ENCODE data around the gene FKBP15.
"Not testable (repeated sequence)": the region's sequence is repeated elsewhere in the genome, so short reads cannot be mapped to it uniquely, and the experiment has no call there.

FKBP15 gene

DNA sequence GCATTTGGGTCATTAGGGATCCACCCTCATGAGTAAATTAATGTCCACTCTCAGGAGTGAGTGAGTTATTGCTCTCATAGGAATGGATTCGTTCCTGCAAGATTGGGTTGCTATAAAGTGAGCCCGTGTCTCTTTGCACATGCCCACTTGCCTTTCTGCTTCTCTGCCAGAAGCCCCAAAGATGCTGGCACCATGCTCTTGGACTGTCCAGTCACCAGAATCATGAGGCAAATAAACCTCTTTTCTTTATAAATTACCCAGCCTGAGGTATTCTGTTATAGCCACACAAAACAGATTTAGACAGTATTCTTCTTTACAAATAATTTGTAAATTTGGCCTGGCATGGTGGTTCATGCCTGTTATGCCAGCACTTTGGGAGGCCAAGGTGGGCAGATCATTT lies 29.7 kb upstream of the FKBP15 start:
- Histone ChIP-seq H3K4me1 (ENCODE audit: control insufficient read depth, insufficient read depth, low read length) (no peaks in the 10 kb centered on the region), H3K36me3 (ENCODE audit: control insufficient read depth in 2 of 2, insufficient read depth in 2 of 2, low read length in 2 of 2) (peaks cover 0 to 2% of the 10 kb centered on the region in 2 donors), H3K9ac (ENCODE audit: low read length in 2 of 2) (no peak overlapping the region), H3K27me3 (ENCODE audit: control insufficient read depth in 1 of 2, insufficient read depth in 2 of 2, low read length in 2 of 2) (no peaks in the 10 kb centered on the region), H3K4me3 (ENCODE audit: low read length in 2 of 2) (no peak overlapping the region), H3K27ac (ENCODE audit: low read length) (no peak overlapping the region), H3K9me3 (ENCODE audit: control insufficient read depth in 2 of 2, low read length in 2 of 2) (no peaks in the 10 kb centered on the region)

DNA sequence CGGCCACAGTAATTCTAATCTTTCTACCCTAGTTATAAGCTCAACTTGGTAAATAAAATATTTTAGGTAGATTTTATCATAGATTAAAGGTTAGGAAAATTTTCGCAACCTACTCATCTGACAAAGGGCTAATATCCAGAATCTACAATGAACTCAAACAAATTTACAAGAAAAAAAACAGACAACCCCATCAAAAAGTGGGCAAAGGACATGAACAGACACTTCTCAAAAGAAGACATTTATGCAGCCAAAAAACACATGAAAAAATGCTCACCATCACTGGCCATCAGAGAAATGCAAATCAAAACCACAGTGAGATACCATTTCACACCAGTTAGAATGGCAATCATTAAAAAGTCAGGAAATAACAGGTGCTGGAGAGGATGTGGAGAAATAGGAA lies 28.6 kb upstream of the FKBP15 start:
- not testable (repeated sequence) for H3K27ac ChIP-seq (ENCODE audit: low read length); H3K4me3 ChIP-seq (ENCODE audit: low read length in 2 of 2); H3K9me3 ChIP-seq (ENCODE audit: control insufficient read depth in 2 of 2, low read length in 2 of 2); H3K36me3 ChIP-seq (ENCODE audit: control insufficient read depth in 2 of 2, insufficient read depth in 2 of 2, low read length in 2 of 2); H3K27me3 ChIP-seq (ENCODE audit: control insufficient read depth in 1 of 2, insufficient read depth in 2 of 2, low read length in 2 of 2); H3K9ac ChIP-seq (ENCODE audit: low read length in 2 of 2); H3K4me1 ChIP-seq (ENCODE audit: control insufficient read depth, insufficient read depth, low read length)

DNA sequence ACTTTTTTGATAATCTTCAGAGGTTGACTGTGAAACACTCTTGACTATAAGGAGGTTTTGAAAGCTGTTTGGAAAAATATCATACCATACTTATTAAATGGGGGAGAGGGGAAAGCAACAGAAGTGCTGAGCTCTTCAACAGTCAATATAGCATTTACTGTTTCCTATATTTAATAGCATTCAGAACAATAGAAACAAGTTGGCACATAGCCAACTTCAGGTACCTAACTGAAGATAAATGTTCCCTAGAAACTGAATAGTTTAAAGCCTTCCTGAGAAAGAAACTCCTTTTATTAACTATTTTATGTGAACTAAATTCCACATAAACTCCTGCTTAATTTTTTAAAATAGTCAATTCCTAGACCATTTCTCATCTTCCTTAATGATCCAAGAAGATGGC lies 26.6 kb upstream of the FKBP15 start:
- Histone ChIP-seq H3K9ac (ENCODE audit: low read length in 2 of 2) (no peak overlapping the region), H3K4me1 (ENCODE audit: control insufficient read depth, insufficient read depth, low read length) (no peaks in the 10 kb centered on the region), H3K27ac (ENCODE audit: low read length) (no peak overlapping the region), H3K4me3 (ENCODE audit: low read length in 2 of 2) (no peak overlapping the region), H3K36me3 (ENCODE audit: control insufficient read depth in 2 of 2, insufficient read depth in 2 of 2, low read length in 2 of 2) (no peaks in the 10 kb centered on the region), H3K9me3 (ENCODE audit: control insufficient read depth in 2 of 2, low read length in 2 of 2) (no peaks in the 10 kb centered on the region), H3K27me3 (ENCODE audit: control insufficient read depth in 1 of 2, insufficient read depth in 2 of 2, low read length in 2 of 2) (no peaks in the 10 kb centered on the region)

DNA sequence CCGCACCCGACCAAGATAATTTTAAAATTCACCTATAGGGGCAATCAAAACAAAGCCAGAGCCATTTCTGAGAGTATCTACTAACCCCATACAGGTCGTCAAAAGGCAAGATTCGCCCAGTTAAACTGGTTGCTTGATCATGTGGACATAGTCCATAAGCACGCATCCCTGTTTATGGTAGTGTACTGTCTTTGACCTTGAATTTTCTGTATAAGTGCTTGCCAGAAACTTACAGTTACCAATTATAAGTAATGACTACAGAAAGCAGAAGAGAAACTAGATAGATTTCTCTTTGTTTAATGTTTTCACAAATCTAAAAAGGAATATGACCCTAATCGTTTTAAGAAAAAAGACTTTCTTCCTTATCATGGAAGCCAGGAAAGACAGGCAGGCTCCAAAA lies 25.9 kb upstream of the FKBP15 start:
- Histone ChIP-seq H3K36me3 (ENCODE audit: control insufficient read depth in 2 of 2, insufficient read depth in 2 of 2, low read length in 2 of 2) (no peaks in the 10 kb centered on the region), H3K27ac (ENCODE audit: low read length) (no peak overlapping the region), H3K4me1 (ENCODE audit: control insufficient read depth, insufficient read depth, low read length) (no peaks in the 10 kb centered on the region), H3K4me3 (ENCODE audit: low read length in 2 of 2) (no peak overlapping the region), H3K27me3 (ENCODE audit: control insufficient read depth in 1 of 2, insufficient read depth in 2 of 2, low read length in 2 of 2) (no peaks in the 10 kb centered on the region), H3K9me3 (ENCODE audit: control insufficient read depth in 2 of 2, low read length in 2 of 2) (no peaks in the 10 kb centered on the region), H3K9ac (ENCODE audit: low read length in 2 of 2) (no peak overlapping the region)

DNA sequence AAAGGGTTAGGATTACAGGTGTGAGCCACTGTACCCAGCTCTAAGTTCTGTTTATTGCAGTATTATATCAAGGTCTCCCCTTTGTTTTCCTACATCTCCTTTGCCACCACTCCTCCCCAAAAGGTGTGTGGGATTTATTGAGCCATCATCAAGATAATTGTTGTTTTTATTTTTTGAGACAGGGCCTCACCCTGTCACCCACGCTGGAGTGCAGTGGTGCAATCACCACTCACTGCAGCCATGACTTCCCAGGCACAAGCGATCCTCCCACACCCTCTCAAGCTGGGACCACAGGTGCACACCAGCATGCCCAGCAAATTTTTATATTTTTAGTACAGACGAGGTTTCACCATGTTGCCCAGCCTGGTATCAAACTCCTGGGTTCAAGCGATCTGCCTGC lies 24.8 kb upstream of the FKBP15 start:
- Histone ChIP-seq H3K4me3 (ENCODE audit: low read length in 2 of 2) (no peak overlapping the region), H3K9me3 (ENCODE audit: control insufficient read depth in 2 of 2, low read length in 2 of 2) (no peaks in the 10 kb centered on the region), H3K27ac (ENCODE audit: low read length) (no peak overlapping the region), H3K27me3 (ENCODE audit: control insufficient read depth in 1 of 2, insufficient read depth in 2 of 2, low read length in 2 of 2) (no peaks in the 10 kb centered on the region), H3K9ac (ENCODE audit: low read length in 2 of 2) (no peak overlapping the region), H3K4me1 (ENCODE audit: control insufficient read depth, insufficient read depth, low read length) (no peaks in the 10 kb centered on the region), H3K36me3 (ENCODE audit: control insufficient read depth in 2 of 2, insufficient read depth in 2 of 2, low read length in 2 of 2) (no peaks in the 10 kb centered on the region)

DNA sequence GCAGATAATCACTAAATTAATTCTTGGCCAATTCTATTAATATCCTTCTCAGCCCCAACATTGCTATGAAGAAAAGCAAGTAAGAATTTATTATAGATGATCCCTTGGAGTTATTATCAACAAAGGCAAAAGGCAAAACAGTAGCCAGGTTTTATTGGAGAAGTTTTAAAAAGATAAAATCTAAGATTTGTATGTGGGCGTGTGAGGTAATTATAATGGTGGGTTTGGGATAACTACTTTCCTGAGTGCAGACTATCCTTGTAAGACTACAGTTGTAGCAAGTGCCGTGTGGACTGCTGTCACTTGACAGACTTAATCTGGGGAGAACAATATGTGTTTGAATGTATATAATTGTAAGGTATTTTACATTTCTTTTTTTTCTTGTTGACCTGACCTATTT lies 23.5 kb upstream of the FKBP15 start:
- Histone ChIP-seq H3K27ac (ENCODE audit: low read length) (no peak overlapping the region), H3K27me3 (ENCODE audit: control insufficient read depth in 1 of 2, insufficient read depth in 2 of 2, low read length in 2 of 2) (no peaks in the 10 kb centered on the region), H3K4me1 (ENCODE audit: control insufficient read depth, insufficient read depth, low read length) (no peaks in the 10 kb centered on the region), H3K9me3 (ENCODE audit: control insufficient read depth in 2 of 2, low read length in 2 of 2) (no peaks in the 10 kb centered on the region), H3K4me3 (ENCODE audit: low read length in 2 of 2) (no peak overlapping the region), H3K9ac (ENCODE audit: low read length in 2 of 2) (no peak overlapping the region), H3K36me3 (ENCODE audit: control insufficient read depth in 2 of 2, insufficient read depth in 2 of 2, low read length in 2 of 2) (no peaks in the 10 kb centered on the region)

DNA sequence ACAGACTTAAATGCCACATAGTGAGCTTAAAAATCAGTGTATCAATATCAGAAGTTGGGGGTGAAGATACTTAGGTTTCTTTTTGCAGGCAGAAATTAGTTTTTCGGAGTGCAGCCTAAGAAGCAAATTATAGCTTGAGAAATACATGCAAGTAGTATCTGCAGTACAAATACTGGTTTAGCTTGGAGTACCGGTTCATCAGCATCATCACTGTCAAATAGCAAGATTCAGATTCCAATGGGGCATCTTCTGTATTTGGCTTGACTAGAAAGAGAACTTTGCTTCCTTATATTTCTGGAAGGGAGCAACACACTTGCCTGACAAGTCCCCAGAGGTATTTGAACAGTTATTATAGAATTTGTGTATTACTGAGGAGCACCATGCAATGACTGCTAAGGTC lies 20.1 kb upstream of the FKBP15 start:
- H3K9ac ChIP-seq (ENCODE audit: low read length in 2 of 2): no peak overlapping the region
- no peak overlapping the region for H3K4me3 ChIP-seq (ENCODE audit: low read length in 2 of 2)
- H3K9me3 ChIP-seq (ENCODE audit: control insufficient read depth in 2 of 2, low read length in 2 of 2): no peaks in the 10 kb centered on the region

DNA sequence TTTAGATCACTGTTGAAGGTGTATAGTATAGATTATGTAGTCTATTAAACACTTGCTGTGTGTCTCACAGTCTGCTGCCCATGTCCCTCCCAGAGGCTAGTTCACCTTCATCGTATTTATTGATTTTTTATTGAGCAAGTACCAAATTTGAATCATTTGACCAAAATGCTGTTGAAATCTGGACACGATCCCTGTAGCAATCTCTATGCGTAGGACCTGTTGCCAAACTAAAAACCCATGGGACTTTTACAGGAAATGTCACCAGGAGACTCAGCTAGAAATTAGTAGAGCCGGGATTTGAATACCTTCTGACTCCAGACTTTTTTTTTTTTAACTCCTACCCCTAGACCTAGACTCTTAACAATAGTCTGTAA lies 17.8 kb upstream of the FKBP15 start:
- Histone ChIP-seq H3K9me3 (ENCODE audit: control insufficient read depth in 2 of 2, low read length in 2 of 2) (no peaks in the 10 kb centered on the region), H3K27me3 (ENCODE audit: control insufficient read depth in 1 of 2, insufficient read depth in 2 of 2, low read length in 2 of 2) (no peaks in the 10 kb centered on the region), H3K9ac (ENCODE audit: low read length in 2 of 2) (no peak overlapping the region), H3K4me3 (ENCODE audit: low read length in 2 of 2) (no peak overlapping the region), H3K4me1 (ENCODE audit: control insufficient read depth, insufficient read depth, low read length) (no peaks in the 10 kb centered on the region), H3K27ac (ENCODE audit: low read length) (no peak overlapping the region), H3K36me3 (ENCODE audit: control insufficient read depth in 2 of 2, insufficient read depth in 2 of 2, low read length in 2 of 2) (no peaks in the 10 kb centered on the region)

More for the DNA sequence above, 20.1 kb upstream of the FKBP15 start:
- no peaks in the 10 kb centered on the region for H3K27me3 ChIP-seq (ENCODE audit: control insufficient read depth in 1 of 2, insufficient read depth in 2 of 2, low read length in 2 of 2)
- H3K27ac ChIP-seq (ENCODE audit: low read length): no peak overlapping the region
- H3K4me1 ChIP-seq (ENCODE audit: control insufficient read depth, insufficient read depth, low read length): no peaks in the 10 kb centered on the region
- no peaks in the 10 kb centered on the region for H3K36me3 ChIP-seq (ENCODE audit: control insufficient read depth in 2 of 2, insufficient read depth in 2 of 2, low read length in 2 of 2)

DNA sequence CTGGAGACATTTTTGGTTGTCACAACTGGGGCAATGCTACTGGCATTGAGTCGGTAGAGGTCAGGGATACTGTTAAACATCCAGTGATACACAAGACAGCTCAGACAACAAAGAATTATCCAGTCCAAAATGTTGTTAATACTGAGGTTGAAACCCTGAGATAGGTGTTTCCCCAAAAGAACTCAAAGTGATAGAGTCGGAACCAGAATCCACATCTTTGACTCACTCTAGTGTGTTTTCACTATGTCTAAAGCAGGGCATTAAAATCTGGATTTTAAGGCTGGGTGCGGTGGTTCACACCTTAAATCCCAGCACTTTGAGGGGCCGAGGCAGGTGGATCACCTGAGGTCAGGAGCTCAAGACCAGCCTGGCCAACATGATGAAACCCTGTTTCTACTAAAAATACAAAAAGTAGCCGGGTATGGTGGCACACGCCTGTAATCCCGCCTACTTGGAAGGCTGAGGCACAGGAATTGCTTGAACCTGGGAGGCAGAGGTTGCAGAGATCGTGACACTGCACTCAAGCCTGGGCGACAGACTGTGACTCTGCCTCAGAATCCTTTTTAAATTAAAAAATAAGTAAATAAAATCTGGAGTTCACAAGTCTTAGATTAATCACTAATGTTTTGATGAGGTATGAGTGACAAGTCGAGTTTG lies 17.3 kb upstream of the FKBP15 start:
- H3K9me3 ChIP-seq (ENCODE audit: control insufficient read depth in 2 of 2, low read length in 2 of 2): no peaks in the 10 kb centered on the region
- H3K9ac ChIP-seq (ENCODE audit: low read length in 2 of 2): no peak overlapping the region
- H3K36me3 ChIP-seq (ENCODE audit: control insufficient read depth in 2 of 2, insufficient read depth in 2 of 2, low read length in 2 of 2): no peaks in the 10 kb centered on the region
- no peaks in the 10 kb centered on the region for H3K27me3 ChIP-seq (ENCODE audit: control insufficient read depth in 1 of 2, insufficient read depth in 2 of 2, low read length in 2 of 2)
- H3K4me1 ChIP-seq (ENCODE audit: control insufficient read depth, insufficient read depth, low read length): no peaks in the 10 kb centered on the region
- H3K27ac ChIP-seq (ENCODE audit: low read length): no peak overlapping the region
- H3K4me3 ChIP-seq (ENCODE audit: low read length in 2 of 2): no peak overlapping the region

DNA sequence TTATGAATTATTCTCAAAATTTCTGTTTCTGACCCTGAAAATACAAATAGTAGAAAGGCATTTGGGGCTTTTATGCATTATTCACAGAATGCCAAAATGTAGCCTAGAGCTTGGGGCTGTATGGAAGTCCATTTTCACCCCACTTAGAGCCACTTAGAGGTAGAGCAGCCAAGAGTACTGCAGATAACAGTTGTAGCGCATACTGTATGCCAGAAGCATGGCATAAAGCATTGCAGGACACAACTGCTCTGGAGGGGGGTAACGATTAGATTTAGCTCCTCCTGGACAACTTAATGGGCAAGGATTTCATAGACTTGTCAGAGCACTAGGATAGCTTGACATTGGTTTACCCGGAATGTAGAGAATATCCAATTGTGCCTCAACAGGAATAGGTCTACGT lies 15.9 kb upstream of the FKBP15 start:
- Histone ChIP-seq H3K4me1 (ENCODE audit: control insufficient read depth, insufficient read depth, low read length) (no peaks in the 10 kb centered on the region), H3K27me3 (ENCODE audit: control insufficient read depth in 1 of 2, insufficient read depth in 2 of 2, low read length in 2 of 2) (no peaks in the 10 kb centered on the region), H3K36me3 (ENCODE audit: control insufficient read depth in 2 of 2, insufficient read depth in 2 of 2, low read length in 2 of 2) (no peaks in the 10 kb centered on the region), H3K4me3 (ENCODE audit: low read length in 2 of 2) (no peak overlapping the region), H3K9me3 (ENCODE audit: control insufficient read depth in 2 of 2, low read length in 2 of 2) (no peaks in the 10 kb centered on the region), H3K9ac (ENCODE audit: low read length in 2 of 2) (no peak overlapping the region), H3K27ac (ENCODE audit: low read length) (no peak overlapping the region)

DNA sequence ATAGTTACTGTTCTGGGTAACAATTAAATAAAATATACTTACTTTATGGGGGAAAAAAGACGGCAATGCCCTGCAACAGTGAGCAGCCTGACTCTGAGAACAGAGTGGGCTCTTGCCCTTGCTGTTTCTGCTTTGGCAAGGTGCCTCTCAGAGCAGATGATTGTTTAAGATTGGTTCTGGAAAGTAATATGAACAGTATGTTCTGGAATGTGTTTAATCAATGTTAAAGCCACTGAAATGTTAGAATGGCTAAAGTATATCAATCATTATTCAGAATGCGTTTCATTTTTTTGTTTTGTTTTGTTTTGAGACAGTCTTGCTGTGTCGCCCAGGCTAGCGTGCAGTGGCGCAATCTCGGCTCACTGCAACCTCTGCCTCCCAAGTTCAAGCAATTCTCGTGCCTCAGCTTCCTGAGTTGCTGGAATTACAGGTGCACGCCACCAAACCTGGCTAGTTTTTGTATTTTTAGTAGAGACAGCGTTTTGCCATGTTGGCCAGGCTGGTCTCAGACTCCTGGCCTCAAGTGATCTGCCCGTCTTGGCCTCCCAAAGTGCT lies 14.7 kb upstream of the FKBP15 start:
- H3K27ac ChIP-seq (ENCODE audit: low read length); H3K9me3 ChIP-seq (ENCODE audit: control insufficient read depth in 2 of 2, low read length in 2 of 2): not testable (repeated sequence)

More for the DNA sequence above, 14.7 kb upstream of the FKBP15 start:
- not testable (repeated sequence) for H3K9ac ChIP-seq (ENCODE audit: low read length in 2 of 2); H3K4me1 ChIP-seq (ENCODE audit: control insufficient read depth, insufficient read depth, low read length); H3K4me3 ChIP-seq (ENCODE audit: low read length in 2 of 2); H3K27me3 ChIP-seq (ENCODE audit: control insufficient read depth in 1 of 2, insufficient read depth in 2 of 2, low read length in 2 of 2); H3K36me3 ChIP-seq (ENCODE audit: control insufficient read depth in 2 of 2, insufficient read depth in 2 of 2, low read length in 2 of 2)
